OCI-LY7 (cell line): ENCODE data around the gene MLX.

ENCODE experiments used
- EZH2phosphoT487 ChIP-seq: fragments of 200-600 bp; sonication (generic); IDR thresholded peaks from 2 replicates; pipeline ENCODE4 v1.6.1; 2018; ENCODE audit warnings: low read depth, borderline replicate concordance, mild to moderate bottlenecking, mixed run types, antibody characterized with exemption, low read length, moderate library complexity, mixed read lengths
- TF ChIP-seq, protein P1 (sequence below): fragments of 200-600 bp; sonication (generic); conservative IDR thresholded peaks from 2 replicates; pipeline ENCODE4 v1.5.1; 2014; ENCODE audit warnings: mild to moderate bottlenecking, antibody characterized with exemption, low read length, moderate library complexity, mixed read lengths

DNA sequence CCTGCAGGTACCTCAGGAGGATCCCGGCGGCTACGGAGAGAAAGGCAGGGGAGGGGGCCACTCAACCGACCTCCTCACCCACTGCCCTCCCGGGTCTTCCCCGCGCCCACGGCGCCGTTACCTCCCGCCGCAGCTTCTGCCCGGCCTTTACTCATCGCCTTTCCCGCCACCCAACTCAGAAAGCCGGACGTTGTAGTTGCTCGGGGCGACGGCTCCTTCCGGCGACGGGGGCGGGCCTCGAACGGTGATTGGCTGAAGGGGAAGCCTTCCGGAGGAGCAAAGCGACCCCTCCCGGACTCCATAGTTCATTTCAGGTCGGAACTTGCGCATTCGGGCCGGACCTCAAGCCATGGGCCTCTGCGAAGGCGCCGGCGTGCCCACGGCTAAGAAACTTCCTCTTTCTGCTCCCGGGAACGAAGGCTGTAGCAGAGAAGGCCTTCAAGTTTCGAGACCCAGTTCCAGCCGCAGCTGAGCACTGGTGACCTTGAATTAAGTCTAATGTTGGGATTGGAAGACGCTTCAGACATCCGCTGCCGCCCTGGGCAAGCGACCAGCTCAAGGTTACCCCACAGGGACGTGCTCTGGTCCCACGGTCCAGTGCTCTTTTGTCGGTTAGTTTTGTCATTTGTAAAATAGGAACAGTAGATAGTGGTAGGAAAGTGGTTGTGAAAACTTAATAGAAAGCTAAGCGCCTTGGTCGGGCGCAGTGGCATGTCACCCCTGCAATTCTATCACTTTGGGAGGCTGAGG lies 10.8 kb downstream of the MLX start, which contains the start of gene PSMC3IP:
- TF ChIP-seq, protein P1, sequence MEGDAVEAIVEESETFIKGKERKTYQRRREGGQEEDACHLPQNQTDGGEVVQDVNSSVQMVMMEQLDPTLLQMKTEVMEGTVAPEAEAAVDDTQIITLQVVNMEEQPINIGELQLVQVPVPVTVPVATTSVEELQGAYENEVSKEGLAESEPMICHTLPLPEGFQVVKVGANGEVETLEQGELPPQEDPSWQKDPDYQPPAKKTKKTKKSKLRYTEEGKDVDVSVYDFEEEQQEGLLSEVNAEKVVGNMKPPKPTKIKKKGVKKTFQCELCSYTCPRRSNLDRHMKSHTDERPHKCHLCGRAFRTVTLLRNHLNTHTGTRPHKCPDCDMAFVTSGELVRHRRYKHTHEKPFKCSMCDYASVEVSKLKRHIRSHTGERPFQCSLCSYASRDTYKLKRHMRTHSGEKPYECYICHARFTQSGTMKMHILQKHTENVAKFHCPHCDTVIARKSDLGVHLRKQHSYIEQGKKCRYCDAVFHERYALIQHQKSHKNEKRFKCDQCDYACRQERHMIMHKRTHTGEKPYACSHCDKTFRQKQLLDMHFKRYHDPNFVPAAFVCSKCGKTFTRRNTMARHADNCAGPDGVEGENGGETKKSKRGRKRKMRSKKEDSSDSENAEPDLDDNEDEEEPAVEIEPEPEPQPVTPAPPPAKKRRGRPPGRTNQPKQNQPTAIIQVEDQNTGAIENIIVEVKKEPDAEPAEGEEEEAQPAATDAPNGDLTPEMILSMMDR, result peak; percentile 60; the same call in 1 of the 2 replicates
- TF ChIP-seq EZH2phosphoT487, result no peak
